HG03039 (cell line): ENCODE measurements around the gene SMG6.
"Not testable (repeated sequence)": the region's sequence is repeated elsewhere in the genome, so short reads cannot be mapped to it uniquely, and the experiment has no call there.

Experiments used
- ATAC-seq: cut with Tn5 transposase; IDR thresholded peaks from one replicate; pipeline ENCODE4 v1.9.1; 2021; ENCODE audit warnings: mild to moderate bottlenecking, moderate library complexity; ENCODE audit not compliant: unreplicated experiment

The SMG6 gene

DNA sequence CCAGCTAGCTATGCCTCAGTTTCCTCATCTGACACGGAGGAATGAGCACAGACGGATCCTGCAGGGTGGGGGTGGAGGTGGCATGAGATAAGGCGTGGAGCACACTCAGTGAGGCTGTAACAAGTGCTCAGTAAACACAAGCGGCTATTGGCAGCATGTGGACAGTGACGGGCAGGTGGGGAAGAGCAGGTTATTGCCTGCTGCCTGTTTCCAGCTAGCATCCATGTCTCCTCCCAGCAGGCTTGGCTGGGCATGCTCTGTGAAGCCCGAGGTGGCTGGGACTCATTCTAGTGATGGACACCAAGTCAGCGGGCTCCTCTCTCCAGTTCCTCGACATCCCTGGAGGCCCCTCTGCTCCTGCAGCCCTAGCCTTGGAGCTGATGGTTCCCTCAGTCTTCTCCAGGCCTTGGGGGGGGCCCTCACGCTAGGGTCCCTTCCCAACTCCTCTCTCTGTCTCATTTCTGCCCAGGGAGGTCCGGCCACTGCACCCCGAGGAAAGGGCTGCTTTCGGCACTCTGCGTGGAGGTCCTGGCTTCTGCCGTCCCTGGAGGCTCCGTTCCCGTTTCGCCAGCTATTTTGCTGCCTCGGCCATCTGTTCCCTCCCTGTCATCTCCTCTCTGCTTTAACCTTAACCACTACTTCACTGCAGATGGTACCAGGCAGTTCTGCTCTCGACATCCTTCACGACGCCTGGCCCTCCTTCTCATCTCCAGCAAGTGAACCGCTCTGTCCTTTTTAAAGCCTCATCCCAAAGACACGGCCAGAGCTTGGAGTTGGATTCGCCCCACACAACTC lies 284.7 kb downstream of the SMG6 start:
- no peak for ATAC-seq

DNA sequence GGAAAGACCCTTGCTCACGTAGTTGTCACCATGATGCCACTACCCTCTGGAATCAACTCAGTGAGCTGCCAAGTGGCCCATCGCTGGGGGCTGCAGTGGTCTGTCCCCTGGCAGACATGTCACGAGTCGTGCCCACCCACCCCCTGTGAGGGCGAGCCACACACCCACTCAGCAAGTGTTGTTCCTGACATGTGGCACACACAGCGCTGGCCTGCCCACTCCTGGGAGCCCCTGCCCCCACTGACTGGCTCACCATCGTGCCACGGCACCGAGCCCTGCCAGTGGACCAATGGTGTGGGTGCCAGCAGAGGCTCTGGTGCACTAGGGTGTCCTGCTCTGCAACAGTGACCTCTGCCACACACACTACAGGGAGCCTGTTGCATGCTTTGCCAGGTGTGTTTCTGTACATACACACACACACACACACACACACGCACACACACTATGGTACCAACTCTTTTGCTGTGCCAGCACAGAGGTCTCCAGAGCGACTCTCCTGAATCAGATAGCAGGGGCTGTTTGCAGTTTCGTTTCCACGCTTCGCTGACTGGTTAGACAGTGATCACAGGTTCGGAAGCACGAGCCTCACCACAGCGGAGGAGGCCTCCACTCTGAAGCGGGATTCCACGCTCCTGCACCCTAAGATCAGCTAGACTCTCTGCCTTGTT lies 286.2 kb downstream of the SMG6 start:
- no peak for ATAC-seq

DNA sequence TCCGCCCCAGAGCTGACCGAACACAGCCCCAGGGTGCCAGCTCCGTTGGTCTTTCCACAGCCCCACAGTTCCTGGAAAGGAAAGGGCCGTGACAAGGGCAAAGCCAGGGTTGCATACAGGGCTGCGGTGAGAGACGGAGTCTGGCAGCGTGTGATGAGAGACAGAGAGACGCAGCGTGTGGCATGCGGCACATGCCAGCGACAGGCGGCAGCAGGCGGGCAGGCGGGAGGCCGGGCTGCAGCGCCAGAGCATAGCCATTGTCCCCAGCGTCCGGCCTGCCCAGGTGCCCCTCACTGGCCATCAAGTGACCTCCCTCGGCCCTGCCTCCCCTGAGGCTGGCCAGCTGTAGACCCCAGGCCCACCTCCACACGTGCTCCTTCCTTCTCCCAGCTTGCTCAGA lies 287.1 kb downstream of the SMG6 start:
- no peak for ATAC-seq

DNA sequence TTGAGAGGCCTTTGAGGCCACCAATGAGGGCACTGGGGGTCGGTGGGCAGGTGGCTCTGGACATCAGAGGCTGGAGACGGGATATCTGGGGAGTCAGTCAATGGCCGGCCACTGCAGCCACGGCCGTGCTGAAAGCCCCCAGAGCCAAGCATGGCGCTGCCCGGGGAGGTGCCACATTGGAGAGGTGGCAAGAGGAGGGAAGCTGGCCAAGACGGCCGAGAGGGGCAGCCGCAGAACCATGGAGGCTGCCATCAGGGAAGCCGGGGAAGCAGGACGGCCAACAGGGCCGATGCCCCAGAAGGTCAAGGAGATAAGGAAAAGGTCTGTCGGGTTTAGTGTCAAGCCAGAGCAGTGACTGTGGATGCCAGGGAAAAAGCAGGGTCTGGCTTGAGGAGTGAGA lies 288.3 kb downstream of the SMG6 start:
- ATAC-seq, result no peak

DNA sequence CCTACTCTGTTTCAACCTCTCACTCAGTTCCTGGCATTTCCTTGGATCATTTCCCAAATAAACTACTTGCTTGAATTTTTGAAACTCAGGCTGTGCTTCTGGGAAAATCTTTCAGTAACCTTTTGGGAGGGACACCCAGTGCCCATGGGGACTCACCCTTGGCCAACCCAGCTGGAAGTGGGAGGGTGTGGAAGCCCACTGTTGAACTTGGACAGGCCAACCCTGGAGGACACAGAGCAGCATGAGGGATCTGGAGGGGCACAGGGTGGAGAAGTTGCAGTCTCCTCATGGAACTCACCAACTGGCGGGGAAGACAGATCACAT lies 289.6 kb downstream of the SMG6 start:
- ATAC-seq, result no peak

DNA sequence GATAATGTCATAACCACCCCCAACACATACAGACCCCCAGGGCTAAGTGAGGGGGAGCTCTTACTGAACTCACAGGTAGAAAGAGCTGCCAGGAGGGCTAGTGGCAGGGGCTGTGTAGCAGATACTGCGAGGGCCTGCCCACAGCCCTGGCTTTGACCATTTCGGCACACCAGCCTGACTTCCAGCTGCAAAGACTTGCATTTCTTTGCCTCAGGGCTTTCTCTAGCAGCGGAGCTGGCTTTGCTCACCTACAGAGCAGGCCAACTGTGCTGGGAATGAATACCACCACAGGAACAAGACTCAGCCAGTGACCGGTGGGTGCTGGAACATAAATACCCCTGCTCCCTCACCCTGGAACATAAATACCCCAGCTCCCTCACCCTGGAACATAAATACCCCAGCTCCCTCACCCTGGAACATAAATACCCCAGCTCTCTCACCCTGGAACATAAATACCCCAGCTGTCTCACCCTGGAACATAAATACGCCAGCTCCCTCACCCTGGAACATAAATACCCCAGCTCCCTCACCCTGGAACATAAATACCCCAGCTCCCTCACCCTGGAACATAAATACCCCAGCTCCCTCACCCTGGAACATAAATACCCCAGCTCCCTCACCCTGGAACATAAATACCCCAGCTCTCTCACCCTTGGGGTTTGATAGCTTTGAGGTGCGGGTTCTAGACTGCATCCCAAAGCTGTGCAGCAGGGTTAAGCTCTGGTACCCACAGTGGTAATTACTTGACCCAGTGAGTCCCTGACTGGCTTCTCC lies 290.2 kb downstream of the SMG6 start:
- not testable (repeated sequence) for ATAC-seq

DNA sequence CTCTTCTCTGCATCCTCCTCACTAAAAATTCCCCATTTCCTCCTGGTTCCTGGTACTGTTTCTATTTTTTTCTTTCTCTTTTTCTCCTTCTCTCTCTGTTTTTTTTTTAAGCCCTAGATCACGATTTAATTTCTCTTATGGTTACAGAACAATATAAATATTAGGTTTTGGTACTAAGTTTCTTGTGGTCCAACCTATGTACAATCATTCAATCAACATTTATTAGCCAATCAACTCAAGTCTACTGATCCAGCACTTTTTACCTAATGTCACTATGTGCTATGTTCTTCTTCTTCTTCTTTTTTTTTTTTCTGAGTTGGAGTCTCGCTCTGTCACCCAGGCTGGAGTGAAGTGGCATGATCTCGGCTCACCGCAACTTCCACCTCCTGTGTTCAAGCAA lies 291.1 kb downstream of the SMG6 start:
- ATAC-seq, result no peak

DNA sequence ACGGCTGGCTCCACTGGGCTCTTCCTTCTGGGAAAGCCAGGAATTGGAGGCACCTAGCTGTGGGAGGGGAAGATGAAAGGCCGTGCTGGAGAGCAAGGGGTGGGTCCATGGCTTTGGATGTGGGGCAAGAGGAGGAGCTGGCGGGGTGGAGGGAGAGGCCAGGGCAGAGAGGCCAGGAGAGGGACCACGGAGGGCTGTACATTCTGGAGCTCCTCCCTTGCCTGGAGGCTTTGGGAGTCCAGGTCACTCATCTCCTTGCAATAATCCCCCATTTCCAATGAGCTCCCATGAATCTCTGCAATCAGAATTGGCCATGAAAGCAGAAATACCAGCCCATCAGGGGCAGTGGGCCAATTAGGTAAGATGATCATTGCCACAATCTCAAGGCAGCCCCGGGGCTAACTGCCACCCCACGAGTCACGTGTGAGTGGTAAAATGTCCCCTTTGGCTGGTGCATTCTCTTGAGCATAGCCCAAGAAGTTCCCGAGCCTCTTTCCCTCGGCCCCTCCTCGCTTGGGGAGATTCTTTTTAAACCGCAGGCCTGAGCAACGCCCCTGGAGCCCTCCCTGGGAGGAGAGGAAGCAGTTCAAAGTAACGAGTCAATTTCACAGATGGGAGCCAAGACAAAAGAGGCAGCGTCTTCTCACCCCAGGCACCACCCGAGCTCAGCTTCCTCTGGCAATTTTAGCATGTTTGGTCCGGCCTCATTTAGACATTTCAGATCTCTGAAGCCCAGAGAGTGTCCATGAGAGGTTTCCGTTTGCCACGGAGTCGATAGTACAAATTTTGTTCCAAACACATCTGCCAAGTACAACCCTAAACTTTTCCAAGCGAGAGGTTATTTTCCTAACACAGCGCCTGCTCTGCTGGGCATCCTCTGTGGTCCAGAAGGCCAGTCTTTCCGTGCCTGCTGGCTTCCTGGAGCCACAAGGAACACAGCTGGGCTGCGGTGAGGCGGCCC lies 291.9 kb downstream of the SMG6 start:
- no peak for ATAC-seq
